OCI-LY7 (cell line): ENCODE results near the gene YIF1B. TPM values are rescaled to one million over a fixed set of nuclear protein-coding genes. Genes with fewer than 3 reads are reported as not detected.

Source experiments
- BruUV-seq: library from RNA; stranded (reverse); fragments of 400-500 nt; replicated peaks from 2 replicates; lab custom pipeline; 2021; lab: Mats Ljungman, UMichigan
- CTCF ChIA-PET: fragments of 300-600 bp; sonication (Branson Sonifier 250); formaldehyde crosslinking; loops from one replicate; lab custom pipeline; 2022; ENCODE audit warnings: antibody characterized with exemption; ENCODE audit not compliant: unreplicated experiment; lab: Charles Lee
- POLR2A ChIA-PET: fragments of 300-600 bp; sonication (Branson Sonifier 250); formaldehyde crosslinking; loops from one replicate; lab custom pipeline; 2022; ENCODE audit warnings: antibody characterized with exemption; lab: Charles Lee
- DNase-seq: peaks from one replicate; pipeline ENCODE4 v3.0.0-alpha.2; 2015; ENCODE audit warnings: low spot score
- H2AFZ ChIP-seq: fragments of 200-600 bp; sonication (generic), shearing (Covaris generic); 2 replicates; pipeline ENCODE4 v1.6.1; 2014; ENCODE audit warnings: mild to moderate bottlenecking, antibody characterized with exemption, low read length, moderate library complexity
- H3K27ac ChIP-seq: fragments of 200-600 bp; sonication (generic); 2 replicates; pipeline ENCODE4 v1.5.1; 2014; ENCODE audit warnings: mixed run types, low read depth, mild to moderate bottlenecking, moderate library complexity, low read length, inconsistent platforms; ENCODE audit not compliant: poor library complexity, severe bottlenecking
- H3K36me3 ChIP-seq: fragments of 200-600 bp; sonication (generic); 2 replicates; pipeline ENCODE4 v1.6.1; 2014; ENCODE audit warnings: mild to moderate bottlenecking, antibody characterized with exemption, low read length, moderate library complexity, mixed read lengths; ENCODE audit not compliant: insufficient read depth
- H3K4me1 ChIP-seq: fragments of 200-600 bp; sonication (generic); 2 replicates; pipeline ENCODE4 v1.5.1; 2014; ENCODE audit warnings: mild to moderate bottlenecking, low read length; ENCODE audit not compliant: insufficient read depth, poor library complexity, severe bottlenecking
- H3K4me2 ChIP-seq: fragments of 200-600 bp; sonication (generic); 2 replicates; pipeline ENCODE4 v1.6.1; 2014; ENCODE audit warnings: mild to moderate bottlenecking, low read length
- H3K4me3 ChIP-seq: fragments of 200-600 bp; sonication (generic); 2 replicates; pipeline ENCODE4 v1.5.1; 2014; ENCODE audit warnings: mild to moderate bottlenecking, low read depth, low read length; ENCODE audit not compliant: poor library complexity, severe bottlenecking
- H3K79me2 ChIP-seq: fragments of 200-600 bp; sonication (generic); 2 replicates; pipeline ENCODE4 v1.6.1; 2016; ENCODE audit warnings: low read depth, mild to moderate bottlenecking, low read length, moderate library complexity, mixed read lengths; ENCODE audit not compliant: insufficient read depth
- H3K9me2 ChIP-seq: fragments of 200-600 bp; sonication (generic); 2 replicates; pipeline ENCODE4 v1.6.1; 2016; ENCODE audit warnings: mild to moderate bottlenecking, low read length, mixed read lengths; ENCODE audit not compliant: insufficient read depth
- H3K9me3 ChIP-seq: fragments of 200-600 bp; sonication (generic); 2 replicates; pipeline ENCODE4 v1.6.1; 2014; ENCODE audit warnings: mild to moderate bottlenecking, mixed run types, low read length, mixed read lengths
- H4K20me1 ChIP-seq: fragments of 200-600 bp; sonication (generic); 2 replicates; pipeline ENCODE4 v1.6.1; 2014; ENCODE audit warnings: mild to moderate bottlenecking, antibody characterized with exemption, low read length, moderate library complexity, mixed read lengths; ENCODE audit not compliant: insufficient read depth
- EZH2phosphoT487 ChIP-seq: fragments of 200-600 bp; sonication (generic); IDR thresholded peaks from 2 replicates; pipeline ENCODE4 v1.6.1; 2018; ENCODE audit warnings: low read depth, borderline replicate concordance, mild to moderate bottlenecking, mixed run types, antibody characterized with exemption, low read length, moderate library complexity, mixed read lengths
- intact Hi-C: fragments of 100-400 bp; cut with micrococcal nuclease; formaldehyde crosslinking; loops from one replicate; pipeline ENCODE4 v1.10.0; 2022; ENCODE audit not compliant: unreplicated experiment
- total RNA-seq, 2 experiments: library from RNA; depleted of rRNA in 1 of 2; stranded (reverse); fragments of >200 nt in 1 of 2; shearing (Covaris generic) in 1 of 2; gene quantifications; 2 replicates each; pipeline ENCODE4 v1.2.3, GENCODE V29; 2014 to 2022
- TF ChIP-seq, protein P1 (sequence below): fragments of 200-600 bp; sonication (generic); conservative IDR thresholded peaks from 2 replicates; pipeline ENCODE4 v1.5.1; 2014; ENCODE audit warnings: mild to moderate bottlenecking, antibody characterized with exemption, low read length, moderate library complexity, mixed read lengths

Gene YIF1B
- total RNA-seq, 2 experiments from 2014 or later = 64.3 to 68.3 TPM

DNA sequence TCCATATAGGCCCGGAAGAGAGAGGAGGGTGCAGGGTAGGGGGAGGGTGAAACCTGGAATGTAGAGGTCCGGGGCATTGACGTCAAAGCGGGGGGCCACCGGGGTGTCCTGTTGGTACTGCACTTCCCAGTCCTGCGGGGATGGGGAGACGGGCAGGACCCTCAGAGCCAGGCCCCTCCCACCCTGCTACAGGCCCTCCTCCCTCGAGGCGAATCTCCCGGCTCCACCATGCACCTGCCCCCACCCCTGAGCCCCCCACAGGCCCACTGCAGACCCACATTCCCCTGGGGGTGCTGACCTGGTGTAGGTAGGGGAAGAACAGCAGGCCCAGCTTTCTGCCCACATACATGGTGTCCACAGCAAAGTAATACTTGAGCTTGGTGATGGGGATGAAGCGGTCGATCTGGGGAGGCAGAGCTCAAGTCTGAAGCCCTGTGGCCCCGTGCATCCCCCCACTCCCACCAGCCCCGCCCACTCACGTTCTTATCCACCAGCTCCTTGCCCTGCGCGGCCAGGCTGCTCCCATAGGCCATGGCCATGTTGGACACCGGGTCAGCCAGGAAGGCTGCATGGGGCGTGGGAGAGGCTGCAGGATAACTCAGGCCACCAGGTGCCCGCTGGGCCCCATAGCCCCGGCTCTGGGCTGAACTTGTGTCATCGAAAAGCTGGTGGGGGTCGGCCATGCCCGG is 6.7 kb downstream of the YIF1B start:
- H3K4me1 ChIP-seq = no peaks in the 10 kb centered on the region
- no peak overlapping the region for H2AFZ ChIP-seq
- CTCF ChIA-PET = no interaction called here
- no peak overlapping the region for H3K27ac ChIP-seq
- peaks cover 9% of the 10 kb centered on the region; the same call in 1 of the 2 replicates for H3K36me3 ChIP-seq
- H3K9me2 ChIP-seq = no peaks in the 10 kb centered on the region
- H3K79me2 ChIP-seq = no peaks in the 10 kb centered on the region
- no peak for TF ChIP-seq EZH2phosphoT487
- TF ChIP-seq, protein P1, sequence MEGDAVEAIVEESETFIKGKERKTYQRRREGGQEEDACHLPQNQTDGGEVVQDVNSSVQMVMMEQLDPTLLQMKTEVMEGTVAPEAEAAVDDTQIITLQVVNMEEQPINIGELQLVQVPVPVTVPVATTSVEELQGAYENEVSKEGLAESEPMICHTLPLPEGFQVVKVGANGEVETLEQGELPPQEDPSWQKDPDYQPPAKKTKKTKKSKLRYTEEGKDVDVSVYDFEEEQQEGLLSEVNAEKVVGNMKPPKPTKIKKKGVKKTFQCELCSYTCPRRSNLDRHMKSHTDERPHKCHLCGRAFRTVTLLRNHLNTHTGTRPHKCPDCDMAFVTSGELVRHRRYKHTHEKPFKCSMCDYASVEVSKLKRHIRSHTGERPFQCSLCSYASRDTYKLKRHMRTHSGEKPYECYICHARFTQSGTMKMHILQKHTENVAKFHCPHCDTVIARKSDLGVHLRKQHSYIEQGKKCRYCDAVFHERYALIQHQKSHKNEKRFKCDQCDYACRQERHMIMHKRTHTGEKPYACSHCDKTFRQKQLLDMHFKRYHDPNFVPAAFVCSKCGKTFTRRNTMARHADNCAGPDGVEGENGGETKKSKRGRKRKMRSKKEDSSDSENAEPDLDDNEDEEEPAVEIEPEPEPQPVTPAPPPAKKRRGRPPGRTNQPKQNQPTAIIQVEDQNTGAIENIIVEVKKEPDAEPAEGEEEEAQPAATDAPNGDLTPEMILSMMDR = no peak
- H4K20me1 ChIP-seq = no peaks in the 10 kb centered on the region
- BruUV-seq = no TSS peak
- H3K4me2 ChIP-seq = no peak overlapping the region
- intact Hi-C loops = no loop called here
- no peaks in the 10 kb centered on the region for H3K9me3 ChIP-seq
- no peak for DNase-seq
- POLR2A ChIA-PET = no interaction called here
- no peak overlapping the region for H3K4me3 ChIP-seq

DNA sequence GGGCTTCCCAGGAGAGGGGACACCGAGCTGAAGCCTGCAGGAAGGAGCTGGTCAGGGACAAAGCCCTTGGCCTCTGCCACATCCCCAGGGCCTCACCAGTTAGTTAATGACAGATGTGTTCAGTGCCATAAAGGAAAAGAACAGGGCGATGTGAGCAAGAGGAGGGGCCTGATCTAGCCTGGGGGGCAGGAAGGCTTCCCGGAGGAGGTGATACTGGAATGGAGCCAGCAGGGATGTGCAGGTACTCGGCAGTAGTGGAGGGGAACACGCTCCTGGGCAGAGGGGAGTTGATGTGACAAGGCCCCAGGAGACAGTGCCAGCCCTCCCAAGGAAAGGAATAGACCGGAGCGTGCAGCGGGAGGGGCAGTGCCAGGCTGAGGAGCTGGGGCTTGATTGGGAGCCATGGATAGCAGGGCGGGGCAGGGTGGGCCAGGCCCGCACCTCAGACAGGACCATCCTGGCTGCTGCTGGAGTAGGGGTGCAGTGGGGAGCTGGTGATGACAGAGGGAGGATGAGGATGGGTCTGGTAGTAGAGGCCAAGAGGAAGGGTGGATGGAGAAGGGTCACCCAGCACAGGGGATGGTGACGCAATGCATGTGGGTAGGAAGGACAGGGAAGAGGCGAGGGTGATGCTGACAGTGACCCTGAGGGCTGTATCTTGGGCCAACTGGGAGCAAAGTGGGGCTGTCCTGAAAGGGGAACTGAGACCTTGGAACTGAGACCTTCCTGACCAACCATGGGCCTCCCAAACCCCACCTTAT is 7.6 kb downstream of the YIF1B start:
- no peaks in the 10 kb centered on the region for H3K9me2 ChIP-seq
- POLR2A ChIA-PET = no interaction called here
- no peak for TF ChIP-seq EZH2phosphoT487
- TF ChIP-seq, protein P1 = no peak
- H3K27ac ChIP-seq = no peak overlapping the region
- no peaks in the 10 kb centered on the region for H3K79me2 ChIP-seq
- no peaks in the 10 kb centered on the region for H3K4me1 ChIP-seq
- CTCF ChIA-PET = no interaction called here
- BruUV-seq = no TSS peak
- H4K20me1 ChIP-seq = no peaks in the 10 kb centered on the region
- H3K4me2 ChIP-seq = no peak overlapping the region
- DNase-seq = no peak
- intact Hi-C loops = no loop called here
- no peak overlapping the region for H2AFZ ChIP-seq
- no peak overlapping the region for H3K4me3 ChIP-seq
- H3K36me3 ChIP-seq = peaks cover 9% of the 10 kb centered on the region; the same call in 1 of the 2 replicates
- H3K9me3 ChIP-seq = no peaks in the 10 kb centered on the region

DNA sequence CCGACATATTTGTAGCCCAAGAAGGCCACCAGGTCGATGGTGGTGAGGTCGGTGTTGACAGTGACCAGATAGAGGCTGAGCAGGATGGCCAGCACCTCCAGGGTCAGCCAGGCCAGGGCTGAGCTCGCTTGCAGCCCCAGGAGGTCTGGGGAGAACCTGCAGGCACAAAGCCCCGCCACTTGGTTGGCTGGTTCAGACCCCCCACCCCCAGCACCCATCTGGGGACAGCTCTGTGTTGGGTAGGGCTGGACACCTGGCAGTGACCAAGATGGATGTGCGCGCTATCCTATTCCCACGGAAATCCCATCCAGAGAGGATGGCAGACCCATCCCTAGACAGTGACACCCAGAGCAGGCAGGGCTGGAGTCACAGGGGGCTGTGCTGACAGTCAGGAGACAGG is 8.2 kb downstream of the YIF1B start:
- H3K79me2 ChIP-seq = no peaks in the 10 kb centered on the region
- no peak overlapping the region for H3K4me2 ChIP-seq
- no peak for TF ChIP-seq EZH2phosphoT487
- H3K27ac ChIP-seq = no peak overlapping the region
- no peak for DNase-seq
- no peaks in the 10 kb centered on the region for H3K9me2 ChIP-seq
- H3K4me3 ChIP-seq = no peak overlapping the region
- POLR2A ChIA-PET = no interaction called here
- intact Hi-C loops = no loop called here
- CTCF ChIA-PET = no interaction called here
- no peaks in the 10 kb centered on the region for H4K20me1 ChIP-seq
- H3K36me3 ChIP-seq = peaks cover 9% of the 10 kb centered on the region; the same call in 1 of the 2 replicates
- no TSS peak for BruUV-seq
- H3K9me3 ChIP-seq = no peaks in the 10 kb centered on the region
- H2AFZ ChIP-seq = no peak overlapping the region
- no peaks in the 10 kb centered on the region for H3K4me1 ChIP-seq
